GM12874 (cell line): ENCODE measurements around the gene SNAP25.

Source experiments
- TF ChIP-seq, protein P1 (sequence below): IDR thresholded peaks from 2 replicates; pipeline ENCODE4 v1.5.1; 2011; ENCODE audit warnings: low read depth, mild to moderate bottlenecking, control low read depth, low read length, moderate library complexity; ENCODE audit not compliant: insufficient read depth

SNAP25 gene

DNA sequence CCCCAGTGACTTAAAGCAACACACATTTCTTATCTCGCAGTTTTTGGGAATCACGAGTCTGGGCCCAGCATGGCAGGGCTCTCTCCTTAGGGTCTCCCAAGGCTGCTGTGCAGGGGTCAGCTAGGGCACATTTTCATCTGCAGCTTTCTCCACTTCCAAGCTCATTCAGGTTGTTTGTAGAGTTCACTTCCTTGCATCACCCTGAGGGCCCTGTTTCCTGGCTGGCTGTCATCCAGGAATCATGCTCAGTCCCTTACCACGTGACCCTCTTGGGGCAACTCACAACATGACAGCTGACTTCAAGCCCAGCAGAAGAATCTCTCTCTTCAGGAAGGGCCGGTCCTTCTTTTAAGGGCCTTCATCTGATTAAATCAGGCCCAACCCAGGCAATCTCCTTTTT is 21.3 kb downstream of the SNAP25 start:
- TF ChIP-seq, protein P1, sequence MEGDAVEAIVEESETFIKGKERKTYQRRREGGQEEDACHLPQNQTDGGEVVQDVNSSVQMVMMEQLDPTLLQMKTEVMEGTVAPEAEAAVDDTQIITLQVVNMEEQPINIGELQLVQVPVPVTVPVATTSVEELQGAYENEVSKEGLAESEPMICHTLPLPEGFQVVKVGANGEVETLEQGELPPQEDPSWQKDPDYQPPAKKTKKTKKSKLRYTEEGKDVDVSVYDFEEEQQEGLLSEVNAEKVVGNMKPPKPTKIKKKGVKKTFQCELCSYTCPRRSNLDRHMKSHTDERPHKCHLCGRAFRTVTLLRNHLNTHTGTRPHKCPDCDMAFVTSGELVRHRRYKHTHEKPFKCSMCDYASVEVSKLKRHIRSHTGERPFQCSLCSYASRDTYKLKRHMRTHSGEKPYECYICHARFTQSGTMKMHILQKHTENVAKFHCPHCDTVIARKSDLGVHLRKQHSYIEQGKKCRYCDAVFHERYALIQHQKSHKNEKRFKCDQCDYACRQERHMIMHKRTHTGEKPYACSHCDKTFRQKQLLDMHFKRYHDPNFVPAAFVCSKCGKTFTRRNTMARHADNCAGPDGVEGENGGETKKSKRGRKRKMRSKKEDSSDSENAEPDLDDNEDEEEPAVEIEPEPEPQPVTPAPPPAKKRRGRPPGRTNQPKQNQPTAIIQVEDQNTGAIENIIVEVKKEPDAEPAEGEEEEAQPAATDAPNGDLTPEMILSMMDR = no peak

DNA sequence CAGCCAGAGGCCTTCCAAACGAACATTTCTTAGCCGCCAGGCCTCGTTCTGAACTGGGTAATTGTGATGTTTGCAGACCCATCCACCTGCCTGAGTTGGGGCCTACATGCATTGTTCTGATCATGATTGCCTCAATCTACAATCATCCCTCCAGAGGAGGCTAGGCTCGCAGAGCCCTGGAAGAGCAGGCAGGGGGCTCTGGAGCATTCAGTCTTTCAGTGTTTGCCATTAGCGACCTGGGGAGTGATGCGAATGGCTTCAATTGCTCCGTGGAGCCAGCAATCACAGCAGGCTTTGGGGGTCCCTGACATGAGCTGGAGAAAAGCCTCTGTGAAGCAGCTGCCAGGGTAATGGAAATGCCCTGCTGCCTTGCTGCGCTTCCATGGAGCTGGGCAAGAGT is 22.0 kb downstream of the SNAP25 start:
- TF ChIP-seq, protein P1 = no peak

DNA sequence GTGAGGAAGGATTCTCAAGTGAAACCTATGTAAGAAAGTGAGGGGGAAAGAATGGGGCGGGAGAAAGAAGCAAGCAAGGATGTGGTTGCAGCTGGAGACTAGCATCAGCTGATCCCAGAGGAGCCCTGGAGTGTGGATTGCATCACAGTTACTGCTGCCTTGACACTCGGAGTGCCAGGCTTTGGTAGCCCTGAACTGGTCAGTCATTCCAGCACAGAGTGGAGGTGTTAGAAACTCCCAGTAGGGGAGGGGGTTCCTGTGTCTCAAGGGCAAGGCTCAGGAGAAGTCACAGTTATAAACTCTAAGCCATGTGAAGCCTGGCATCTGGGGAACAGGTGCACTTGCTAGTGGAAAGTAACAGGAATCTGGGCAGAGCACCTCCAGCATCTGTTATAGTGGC is 23.5 kb downstream of the SNAP25 start:
- TF ChIP-seq, protein P1 = no peak

DNA sequence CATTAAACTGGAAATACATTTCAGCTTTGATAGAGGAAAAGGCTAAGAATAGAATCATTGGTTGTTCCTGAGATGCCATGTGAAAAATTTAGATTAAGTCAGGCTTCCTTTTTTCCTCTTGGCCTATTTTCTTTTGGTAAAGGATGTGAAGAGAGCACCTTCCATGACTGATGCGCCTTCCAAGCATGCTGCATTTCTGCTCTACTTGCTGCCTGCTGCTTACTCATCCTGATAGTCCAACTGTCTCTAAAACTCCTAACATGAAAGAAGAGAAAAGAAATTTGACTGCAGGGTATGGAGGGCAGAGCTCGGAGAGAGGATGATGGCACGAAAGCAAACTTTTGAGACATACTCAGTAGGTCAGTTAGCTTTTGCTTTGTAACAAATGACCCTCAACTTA is 28.8 kb downstream of the SNAP25 start:
- TF ChIP-seq, protein P1 = no peak

- TF ChIP-seq, protein P1 = no peak
Measured at GRCh38 chr20:10249048-10249770, 30.6 kb downstream of the SNAP25 start.

GRCh38 chr20:10249822-10250221 is 31.2 kb downstream of the SNAP25 start:
- TF ChIP-seq, protein P1 = no peak

- TF ChIP-seq, protein P1 = no peak
Measured at GRCh38 chr20:10250902-10251301, 32.3 kb downstream of the SNAP25 start.

- TF ChIP-seq, protein P1 = no peak
Measured at GRCh38 chr20:10253780-10254179, 35.1 kb downstream of the SNAP25 start.
